ENCODE results near the gene IPCEF1. TPM values are rescaled to one million over a fixed set of nuclear protein-coding genes. Genes with fewer than 3 reads are reported as not detected.

IPCEF1 gene
- total RNA-seq, 1 experiment from 2014 or later = 1.9 TPM

DNA sequence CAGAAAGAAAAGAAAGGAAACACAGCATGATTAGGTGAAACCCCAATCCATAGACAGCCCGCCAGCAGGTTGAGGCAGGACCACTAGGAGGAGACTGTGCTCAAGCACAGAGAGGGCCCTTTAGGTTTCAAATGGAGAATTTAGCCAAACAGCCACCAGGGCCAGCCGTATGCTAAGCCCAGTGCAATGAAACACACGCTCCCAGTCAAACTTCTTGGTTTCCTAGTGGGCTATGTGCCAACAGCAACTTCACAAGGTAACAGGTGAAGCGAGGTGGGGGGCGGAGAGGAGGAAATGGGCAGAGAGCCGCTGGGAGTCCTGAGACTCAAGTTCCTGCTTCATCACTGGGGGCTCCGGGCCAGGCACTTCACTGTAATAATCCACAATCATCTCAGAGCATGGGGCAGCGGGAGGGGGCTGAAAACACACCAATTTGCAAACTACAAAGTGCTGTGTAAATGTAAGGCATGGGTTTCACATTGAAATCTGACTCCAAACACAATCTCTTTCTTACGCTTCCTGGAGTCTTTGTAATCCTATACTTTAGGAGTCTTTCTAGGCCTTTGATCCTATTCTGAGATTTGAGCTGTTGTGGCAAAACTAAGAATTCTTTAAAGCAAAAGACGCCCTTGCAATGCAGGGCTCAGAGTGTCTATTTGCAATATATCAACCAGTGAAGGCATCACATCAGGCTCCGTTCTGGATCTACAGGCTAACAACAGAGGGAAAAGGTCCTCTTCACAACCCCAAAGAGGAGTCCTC is 200.3 kb downstream of the IPCEF1 start:
- H3K4me1 Mint-ChIP-seq (ENCODE audit: low read depth, unreplicated experiment) = no peaks in the 10 kb centered on the region
- ChIA-PET POLR2A (no interaction called here), CTCF (no interaction called here)
- intact Hi-C loops (cut with micrococcal nuclease; ENCODE audit: unreplicated experiment) = loop anchor here (1.0 kb wide), 2 partner anchors 121 to 188 kb away; no protein-coding TSS in a partner anchor
- DNase-seq = peak; percentile 36 to 55
- H3K4me3 ChIP-seq (ENCODE audit: low read depth, low read length) = no peak overlapping the region
- H3K4me3 Mint-ChIP-seq (ENCODE audit: unreplicated experiment) = no peak overlapping the region
- H3K36me3 ChIP-seq (ENCODE audit: control insufficient read depth, insufficient read depth, low read length) = no peaks in the 10 kb centered on the region
- no peaks in the 10 kb centered on the region for H3K9me3 ChIP-seq
- no peaks in the 10 kb centered on the region for H3K9me3 Mint-ChIP-seq (ENCODE audit: unreplicated experiment)
- H3K4me1 ChIP-seq = no peaks in the 10 kb centered on the region
- H3K36me3 Mint-ChIP-seq (ENCODE audit: insufficient read depth, unreplicated experiment) = no peaks in the 10 kb centered on the region
- no TSS peak for BruUV-seq (replicated peaks)
- H3K27me3 Mint-ChIP-seq (ENCODE audit: insufficient read depth, unreplicated experiment) = no peaks in the 10 kb centered on the region
- H3K27ac Mint-ChIP-seq (ENCODE audit: unreplicated experiment) = no peak overlapping the region
- TF ChIP-seq, protein P1, sequence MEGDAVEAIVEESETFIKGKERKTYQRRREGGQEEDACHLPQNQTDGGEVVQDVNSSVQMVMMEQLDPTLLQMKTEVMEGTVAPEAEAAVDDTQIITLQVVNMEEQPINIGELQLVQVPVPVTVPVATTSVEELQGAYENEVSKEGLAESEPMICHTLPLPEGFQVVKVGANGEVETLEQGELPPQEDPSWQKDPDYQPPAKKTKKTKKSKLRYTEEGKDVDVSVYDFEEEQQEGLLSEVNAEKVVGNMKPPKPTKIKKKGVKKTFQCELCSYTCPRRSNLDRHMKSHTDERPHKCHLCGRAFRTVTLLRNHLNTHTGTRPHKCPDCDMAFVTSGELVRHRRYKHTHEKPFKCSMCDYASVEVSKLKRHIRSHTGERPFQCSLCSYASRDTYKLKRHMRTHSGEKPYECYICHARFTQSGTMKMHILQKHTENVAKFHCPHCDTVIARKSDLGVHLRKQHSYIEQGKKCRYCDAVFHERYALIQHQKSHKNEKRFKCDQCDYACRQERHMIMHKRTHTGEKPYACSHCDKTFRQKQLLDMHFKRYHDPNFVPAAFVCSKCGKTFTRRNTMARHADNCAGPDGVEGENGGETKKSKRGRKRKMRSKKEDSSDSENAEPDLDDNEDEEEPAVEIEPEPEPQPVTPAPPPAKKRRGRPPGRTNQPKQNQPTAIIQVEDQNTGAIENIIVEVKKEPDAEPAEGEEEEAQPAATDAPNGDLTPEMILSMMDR (IDR thresholded peaks at IDR 0.05; ENCODE audit: insufficient read depth in 1 of 2, low read depth in 1 of 2, low read length in 1 of 2, severe bottlenecking in 1 of 2, unreplicated experiment in 1 of 2) = peak; percentile 41 to 65
- no peaks in the 10 kb centered on the region for H3K27me3 ChIP-seq (replicated peaks; ENCODE audit: control insufficient read depth, insufficient read depth, low read length)

DNA sequence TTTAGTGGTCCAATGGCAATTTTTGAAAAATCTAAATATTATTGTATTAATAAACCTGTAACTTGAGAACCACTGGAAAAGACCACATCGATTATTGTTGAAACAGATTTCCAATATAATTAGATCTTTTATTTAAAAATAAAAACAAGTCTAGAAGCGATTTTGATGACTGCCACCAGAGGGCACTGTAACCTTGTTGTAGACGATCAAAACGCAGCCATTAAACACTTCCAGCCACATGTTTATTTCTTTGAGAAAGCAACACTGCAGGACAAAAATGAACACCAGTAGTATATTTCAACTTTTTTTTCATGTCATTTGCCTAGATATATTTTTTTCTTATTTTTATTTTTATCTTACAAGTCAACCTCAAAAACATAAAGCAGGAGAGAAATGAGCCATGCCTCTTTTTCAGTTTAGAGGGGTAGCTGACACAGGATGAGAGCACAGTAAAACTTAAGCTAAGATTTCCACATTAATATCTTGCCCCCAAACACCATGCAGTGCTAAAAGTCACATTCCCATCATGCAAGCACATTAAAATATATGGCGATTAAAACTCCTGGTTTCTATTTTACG is 202.1 kb downstream of the IPCEF1 start:
- Histone ChIP-seq H3K9me3 (no peaks in the 10 kb centered on the region), H3K36me3 (ENCODE audit: control insufficient read depth, insufficient read depth, low read length) (no peaks in the 10 kb centered on the region), H3K4me3 (ENCODE audit: low read depth, low read length) (no peak overlapping the region), H3K4me1 (no peaks in the 10 kb centered on the region), H3K27me3 (replicated peaks; ENCODE audit: control insufficient read depth, insufficient read depth, low read length) (no peaks in the 10 kb centered on the region)
- TF ChIP-seq, protein P1 (IDR thresholded peaks at IDR 0.05; ENCODE audit: insufficient read depth in 1 of 2, low read depth in 1 of 2, low read length in 1 of 2, severe bottlenecking in 1 of 2, unreplicated experiment in 1 of 2) = peak; percentile 65 to 68
- BruUV-seq (replicated peaks) = no TSS peak
- ChIA-PET POLR2A (no interaction called here), CTCF (interaction anchor here (2.5 kb wide), 1 partner anchor 123 kb away, joined by 12 read pairs; no protein-coding TSS in a partner anchor)
- Mint-ChIP-seq H3K4me3 (ENCODE audit: unreplicated experiment) (no peak overlapping the region), H3K27me3 (ENCODE audit: insufficient read depth, unreplicated experiment) (no peaks in the 10 kb centered on the region), H3K9me3 (ENCODE audit: unreplicated experiment) (no peaks in the 10 kb centered on the region), H3K36me3 (ENCODE audit: insufficient read depth, unreplicated experiment) (no peaks in the 10 kb centered on the region), H3K27ac (ENCODE audit: unreplicated experiment) (no peak overlapping the region), H3K4me1 (ENCODE audit: low read depth, unreplicated experiment) (no peaks in the 10 kb centered on the region)
- intact Hi-C loops (cut with micrococcal nuclease; ENCODE audit: unreplicated experiment) = loop anchor here (1.0 kb wide), 3 partner anchors 217 to 521 kb away; partner anchors contain the start of gene CNKSR3
- DNase-seq = peak in 1 of 2 experiments; percentile 51

DNA sequence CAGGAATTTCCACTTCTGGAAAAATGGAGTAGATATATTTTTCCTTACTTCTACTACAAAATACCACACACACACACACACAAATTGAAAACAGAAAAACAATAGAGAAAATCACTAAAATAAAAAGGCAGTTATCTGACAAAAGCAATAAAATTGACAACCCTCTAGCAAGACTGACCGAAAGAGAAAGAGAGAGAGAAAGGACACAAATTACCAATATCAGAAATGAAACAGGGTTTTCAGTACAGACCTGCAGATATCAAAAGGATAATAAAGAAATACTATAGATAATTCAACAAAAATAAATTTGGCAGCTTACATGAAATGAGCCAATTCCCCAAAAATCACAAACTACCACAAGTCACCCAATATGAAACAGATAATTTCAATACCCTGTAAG is 212.8 kb downstream of the IPCEF1 start:
- no TSS peak for BruUV-seq (replicated peaks)
- Histone ChIP-seq H3K4me1 (no peaks in the 10 kb centered on the region), H3K27me3 (replicated peaks; ENCODE audit: control insufficient read depth, insufficient read depth, low read length) (no peaks in the 10 kb centered on the region), H3K9me3 (no peaks in the 10 kb centered on the region), H3K36me3 (ENCODE audit: control insufficient read depth, insufficient read depth, low read length) (no peaks in the 10 kb centered on the region), H3K4me3 (ENCODE audit: low read depth, low read length) (no peak overlapping the region)
- Mint-ChIP-seq H3K4me3 (ENCODE audit: unreplicated experiment) (no peak overlapping the region), H3K36me3 (ENCODE audit: insufficient read depth, unreplicated experiment) (no peaks in the 10 kb centered on the region), H3K27me3 (ENCODE audit: insufficient read depth, unreplicated experiment) (peaks cover 12% of the 10 kb centered on the region), H3K9me3 (ENCODE audit: unreplicated experiment) (no peaks in the 10 kb centered on the region), H3K27ac (ENCODE audit: unreplicated experiment) (no peak overlapping the region), H3K4me1 (ENCODE audit: low read depth, unreplicated experiment) (no peaks in the 10 kb centered on the region)
- ChIA-PET CTCF (no interaction called here), POLR2A (no interaction called here)
- TF ChIP-seq, protein P1 (IDR thresholded peaks at IDR 0.05; ENCODE audit: insufficient read depth in 1 of 2, low read depth in 1 of 2, low read length in 1 of 2, severe bottlenecking in 1 of 2, unreplicated experiment in 1 of 2) = no peak
- intact Hi-C loops (cut with micrococcal nuclease; ENCODE audit: unreplicated experiment) = no loop called here
- DNase-seq = no peak
